ENCODE results near the gene SCYGR6.

SCYGR6 gene

DNA sequence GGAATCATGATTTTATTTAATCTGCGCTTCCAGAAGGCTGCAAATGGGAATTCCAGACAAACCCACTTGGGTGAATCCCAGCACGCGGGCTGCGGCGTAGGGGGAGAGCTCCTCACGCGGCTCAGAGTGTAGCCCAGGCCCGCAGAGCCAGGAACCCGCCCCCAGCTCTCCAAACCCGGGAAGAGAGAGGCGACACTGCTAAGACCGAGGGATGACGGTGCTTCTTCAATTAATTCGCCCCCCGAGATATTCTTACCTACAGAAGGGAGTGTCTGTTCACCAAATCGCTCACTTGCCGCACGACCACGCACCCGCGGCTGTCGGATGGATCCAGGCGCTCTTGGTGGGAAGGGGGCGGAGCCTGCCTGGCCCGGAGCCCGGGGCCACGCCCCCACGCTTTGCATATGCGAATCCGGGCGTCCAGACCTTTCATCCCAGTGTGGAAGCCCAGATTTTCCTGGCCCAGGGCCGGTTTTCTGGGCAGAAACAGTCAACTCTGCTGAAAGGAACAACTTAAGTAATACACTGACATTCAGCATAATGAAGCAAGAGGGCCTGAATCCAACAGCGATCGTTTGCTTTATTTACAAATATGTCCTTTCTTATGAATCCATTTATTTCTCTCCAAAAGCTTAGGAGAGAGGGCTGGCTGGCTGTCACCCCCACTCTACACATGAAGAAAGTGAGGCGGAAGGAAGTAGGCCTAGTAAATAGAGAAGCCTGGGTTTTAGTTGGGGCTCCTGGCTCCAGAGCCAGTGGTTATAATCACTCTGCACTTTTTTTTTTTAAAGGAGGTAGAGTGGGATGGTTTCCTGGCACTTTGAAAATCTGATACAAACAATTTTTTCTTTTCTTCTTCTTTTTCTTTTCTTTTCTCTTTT is 6.6 kb downstream of the SCYGR6 start, which contains the start of gene SLC19A3:
TSS of gene SLC19A3 (minus strand) at position 342 of the 881 bp plus-strand sequence. CDS start 15,710 bp downstream, outside the sequence.
- TF ChIP-seq POU2F2 (IDR thresholded peaks at IDR 0.05; ENCODE audit: low read depth, low read length) (no peak), POLR2A (IDR thresholded peaks at IDR 0.05; ENCODE audit: low read depth, low read length) (no peak), POLR2AphosphoS5 (IDR thresholded peaks at IDR 0.05; ENCODE audit: low read depth, low read length) (no peak), PAX5 (IDR thresholded peaks at IDR 0.05; ENCODE audit: insufficient read depth, low read length, severe bottlenecking) (no peak), SPI1 (IDR thresholded peaks at IDR 0.05; ENCODE audit: low read depth, low read length) (no peak), TAF1 (IDR thresholded peaks at IDR 0.05; ENCODE audit: low read depth, low read length) (no peak)
- no peak for DNase-seq (ENCODE audit: insufficient read length, low spot score)
- FAIRE-seq = no peak

DNA sequence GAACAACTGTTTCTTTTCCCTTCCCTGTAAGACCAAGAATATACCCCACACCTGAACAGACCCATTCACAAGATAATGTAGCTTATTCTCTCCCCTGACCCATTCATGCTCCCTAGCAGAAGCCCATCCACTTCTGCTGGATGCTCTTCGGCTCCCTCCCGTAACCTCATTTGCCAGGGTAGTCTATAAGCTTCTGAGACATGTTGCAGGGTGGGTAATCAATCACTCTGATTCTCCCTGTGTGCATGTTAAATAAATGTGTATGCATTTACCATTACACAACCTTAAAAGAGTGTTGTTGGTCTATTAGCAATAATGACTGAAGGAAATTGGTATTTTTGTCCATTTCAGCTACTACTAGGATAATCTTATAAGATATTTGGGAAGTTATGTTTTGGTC is 8.1 kb downstream of the SCYGR6 start:
- TF ChIP-seq PAX5 (IDR thresholded peaks at IDR 0.05; ENCODE audit: insufficient read depth, low read length, severe bottlenecking) = no peak
- no peak for TF ChIP-seq POLR2AphosphoS5 (IDR thresholded peaks at IDR 0.05; ENCODE audit: low read depth, low read length)
- no peak for TF ChIP-seq SPI1 (IDR thresholded peaks at IDR 0.05; ENCODE audit: low read depth, low read length)
- TF ChIP-seq POLR2A (IDR thresholded peaks at IDR 0.05; ENCODE audit: low read depth, low read length) = no peak
- TF ChIP-seq TAF1 (IDR thresholded peaks at IDR 0.05; ENCODE audit: low read depth, low read length) = no peak
- no peak for TF ChIP-seq POU2F2 (IDR thresholded peaks at IDR 0.05; ENCODE audit: low read depth, low read length)
- FAIRE-seq (no peak), DNase-seq (ENCODE audit: insufficient read length, low spot score) (no peak)

DNA sequence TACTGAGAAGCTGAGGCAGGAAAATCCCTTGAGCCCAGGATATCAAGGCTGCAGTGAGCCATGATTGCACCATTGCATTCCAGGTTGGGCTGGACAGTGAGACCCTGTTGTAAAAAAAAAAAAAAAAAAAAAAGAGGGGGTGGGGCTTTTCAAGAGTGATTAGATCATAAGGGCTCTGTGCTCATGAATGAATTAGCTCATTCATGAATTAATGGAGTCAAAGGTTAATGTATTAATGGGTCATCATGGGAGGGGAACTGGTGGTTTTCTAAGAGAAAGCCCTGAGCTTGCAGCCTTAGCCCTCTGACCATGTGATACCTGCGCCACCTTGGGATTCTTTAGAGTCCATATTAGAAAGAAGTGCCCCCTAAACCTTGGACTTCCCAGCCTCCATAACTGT is 11.3 kb downstream of the SCYGR6 start:
- DNase-seq (ENCODE audit: insufficient read length, low spot score) (no peak), FAIRE-seq (no peak)
- no peak for TF ChIP-seq POLR2A (IDR thresholded peaks at IDR 0.05; ENCODE audit: low read depth, low read length)
- no peak for TF ChIP-seq SPI1 (IDR thresholded peaks at IDR 0.05; ENCODE audit: low read depth, low read length)
- no peak for TF ChIP-seq TAF1 (IDR thresholded peaks at IDR 0.05; ENCODE audit: low read depth, low read length)
- TF ChIP-seq PAX5 (IDR thresholded peaks at IDR 0.05; ENCODE audit: insufficient read depth, low read length, severe bottlenecking) = no peak
- TF ChIP-seq POU2F2 (IDR thresholded peaks at IDR 0.05; ENCODE audit: low read depth, low read length) = no peak
- TF ChIP-seq POLR2AphosphoS5 (IDR thresholded peaks at IDR 0.05; ENCODE audit: low read depth, low read length) = no peak

DNA sequence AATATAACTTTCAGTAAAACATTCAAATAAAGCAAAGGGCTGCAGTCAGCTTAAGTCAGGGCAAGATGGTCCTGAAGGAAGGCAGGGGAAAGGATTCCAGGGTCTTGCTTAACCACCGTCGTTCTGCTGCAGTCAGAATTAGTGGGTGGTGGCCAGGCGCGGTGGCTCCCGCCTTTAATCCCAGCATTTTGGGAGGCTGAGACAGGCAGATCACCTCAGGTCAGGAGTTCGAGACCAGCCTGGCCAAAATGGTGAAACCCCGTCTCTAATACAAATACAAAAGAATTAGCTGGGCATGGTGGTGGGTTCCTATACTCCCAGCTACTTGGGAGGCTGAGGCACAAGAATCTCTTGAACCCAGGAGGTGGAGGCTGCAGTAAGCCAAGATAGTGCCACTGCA is 13.6 kb downstream of the SCYGR6 start:
- TF ChIP-seq POLR2AphosphoS5 (IDR thresholded peaks at IDR 0.05; ENCODE audit: low read depth, low read length) (no peak), POLR2A (IDR thresholded peaks at IDR 0.05; ENCODE audit: low read depth, low read length) (no peak), TAF1 (IDR thresholded peaks at IDR 0.05; ENCODE audit: low read depth, low read length) (no peak), SPI1 (IDR thresholded peaks at IDR 0.05; ENCODE audit: low read depth, low read length) (no peak), POU2F2 (IDR thresholded peaks at IDR 0.05; ENCODE audit: low read depth, low read length) (no peak), PAX5 (IDR thresholded peaks at IDR 0.05; ENCODE audit: insufficient read depth, low read length, severe bottlenecking) (no peak)
- FAIRE-seq = no peak
- no peak for DNase-seq (ENCODE audit: insufficient read length, low spot score)

DNA sequence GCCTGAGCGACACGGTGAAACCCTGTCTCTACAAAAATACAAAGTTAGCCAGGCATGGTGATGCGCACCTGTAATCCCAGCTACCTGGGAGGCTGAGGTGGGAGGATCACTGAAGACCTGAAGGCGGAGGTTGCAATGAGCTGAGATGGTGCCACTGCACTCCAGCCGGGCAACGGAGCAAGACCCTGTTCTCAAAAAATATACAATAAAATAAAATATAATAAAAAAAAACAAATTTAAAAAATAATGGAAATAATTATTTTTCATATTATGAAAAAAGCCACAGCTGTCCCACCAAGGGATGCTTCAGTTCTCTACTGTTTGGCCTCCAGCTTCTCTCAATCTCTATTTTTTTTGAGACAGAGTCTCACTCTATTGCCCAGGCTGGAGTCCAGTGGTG is 17.2 kb downstream of the SCYGR6 start:
- DNase-seq (ENCODE audit: insufficient read length, low spot score) (no peak), FAIRE-seq (no peak)
- TF ChIP-seq SPI1 (IDR thresholded peaks at IDR 0.05; ENCODE audit: low read depth, low read length) (no peak), POU2F2 (IDR thresholded peaks at IDR 0.05; ENCODE audit: low read depth, low read length) (no peak), TAF1 (IDR thresholded peaks at IDR 0.05; ENCODE audit: low read depth, low read length) (no peak), PAX5 (IDR thresholded peaks at IDR 0.05; ENCODE audit: insufficient read depth, low read length, severe bottlenecking) (no peak), POLR2AphosphoS5 (IDR thresholded peaks at IDR 0.05; ENCODE audit: low read depth, low read length) (no peak), POLR2A (IDR thresholded peaks at IDR 0.05; ENCODE audit: low read depth, low read length) (no peak)

DNA sequence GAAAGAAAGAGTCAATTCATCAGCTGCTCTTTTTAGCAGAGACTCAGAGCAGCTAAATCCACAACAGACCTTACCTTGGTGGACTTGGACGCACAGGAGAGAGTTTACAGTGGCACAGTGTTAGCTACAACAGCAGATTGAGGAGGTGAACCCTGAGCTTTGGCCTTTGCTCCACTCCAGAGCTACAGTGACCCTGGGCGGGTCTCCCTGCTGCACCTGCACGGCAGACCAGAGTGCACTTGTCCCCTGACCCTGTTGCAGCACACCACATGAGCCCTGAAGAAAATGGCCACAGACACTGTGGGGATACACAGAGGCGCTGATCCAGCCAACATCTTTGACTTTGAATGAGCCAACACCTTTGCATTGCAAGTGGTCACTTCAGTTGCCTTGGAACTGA is 17.7 kb downstream of the SCYGR6 start:
- no peak for TF ChIP-seq POU2F2 (IDR thresholded peaks at IDR 0.05; ENCODE audit: low read depth, low read length)
- no peak for TF ChIP-seq POLR2AphosphoS5 (IDR thresholded peaks at IDR 0.05; ENCODE audit: low read depth, low read length)
- no peak for TF ChIP-seq POLR2A (IDR thresholded peaks at IDR 0.05; ENCODE audit: low read depth, low read length)
- TF ChIP-seq TAF1 (IDR thresholded peaks at IDR 0.05; ENCODE audit: low read depth, low read length) = no peak
- no peak for TF ChIP-seq PAX5 (IDR thresholded peaks at IDR 0.05; ENCODE audit: insufficient read depth, low read length, severe bottlenecking)
- TF ChIP-seq SPI1 (IDR thresholded peaks at IDR 0.05; ENCODE audit: low read depth, low read length) = no peak
- FAIRE-seq (no peak), DNase-seq (ENCODE audit: insufficient read length, low spot score) (no peak)

DNA sequence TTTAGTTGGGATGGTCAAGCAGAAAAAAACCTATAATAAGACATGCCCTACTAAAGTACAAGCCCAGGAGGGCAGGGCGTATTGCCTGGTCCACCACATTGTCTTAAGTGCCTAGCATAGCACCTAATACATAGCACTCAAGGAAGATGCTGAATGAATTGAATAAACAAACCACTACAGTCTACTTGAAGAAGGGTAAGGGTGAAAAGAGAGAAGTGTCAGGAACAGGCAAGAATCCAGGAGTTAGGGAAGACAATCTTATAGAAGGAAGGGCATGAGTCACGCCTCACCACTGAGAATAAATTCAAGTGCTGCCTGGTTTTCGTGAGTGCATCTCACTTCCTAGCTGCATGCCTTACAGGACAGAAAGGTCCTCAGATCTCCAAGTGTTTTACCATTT is 20.6 kb downstream of the SCYGR6 start:
- FAIRE-seq (no peak), DNase-seq (ENCODE audit: insufficient read length, low spot score) (no peak)
- TF ChIP-seq POLR2A (IDR thresholded peaks at IDR 0.05; ENCODE audit: low read depth, low read length) = no peak
- no peak for TF ChIP-seq POU2F2 (IDR thresholded peaks at IDR 0.05; ENCODE audit: low read depth, low read length)
- no peak for TF ChIP-seq SPI1 (IDR thresholded peaks at IDR 0.05; ENCODE audit: low read depth, low read length)
- no peak for TF ChIP-seq PAX5 (IDR thresholded peaks at IDR 0.05; ENCODE audit: insufficient read depth, low read length, severe bottlenecking)
- TF ChIP-seq TAF1 (IDR thresholded peaks at IDR 0.05; ENCODE audit: low read depth, low read length) = no peak
- no peak for TF ChIP-seq POLR2AphosphoS5 (IDR thresholded peaks at IDR 0.05; ENCODE audit: low read depth, low read length)

DNA sequence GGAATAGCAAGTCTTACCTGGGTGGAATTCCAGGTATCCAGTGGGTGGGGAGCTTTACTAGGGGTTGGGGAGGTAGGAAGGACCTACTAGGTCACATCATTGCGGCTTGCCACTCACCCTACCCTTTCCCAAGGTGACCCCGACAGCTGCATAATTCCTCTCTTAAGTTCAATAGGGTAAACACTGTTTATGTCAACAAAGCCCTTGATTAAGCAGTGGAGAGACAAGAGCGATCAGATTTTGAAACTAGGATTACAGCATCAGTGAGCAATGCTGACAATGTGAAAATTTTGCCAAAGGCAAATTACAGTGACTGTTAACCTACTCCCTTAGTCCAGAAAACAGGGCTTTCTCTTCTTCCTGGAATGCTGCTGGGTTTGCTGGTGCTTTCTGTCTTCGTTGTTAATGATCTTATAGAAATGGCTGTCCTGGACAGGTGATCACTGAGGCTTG is 21.3 kb downstream of the SCYGR6 start:
- no peak for FAIRE-seq
- no peak for DNase-seq (ENCODE audit: insufficient read length, low spot score)
- TF ChIP-seq SPI1 (IDR thresholded peaks at IDR 0.05; ENCODE audit: low read depth, low read length) = no peak
- TF ChIP-seq POU2F2 (IDR thresholded peaks at IDR 0.05; ENCODE audit: low read depth, low read length) = no peak
- TF ChIP-seq POLR2A (IDR thresholded peaks at IDR 0.05; ENCODE audit: low read depth, low read length) = no peak
- no peak for TF ChIP-seq TAF1 (IDR thresholded peaks at IDR 0.05; ENCODE audit: low read depth, low read length)
- TF ChIP-seq PAX5 (IDR thresholded peaks at IDR 0.05; ENCODE audit: insufficient read depth, low read length, severe bottlenecking) = no peak
- no peak for TF ChIP-seq POLR2AphosphoS5 (IDR thresholded peaks at IDR 0.05; ENCODE audit: low read depth, low read length)

DNA sequence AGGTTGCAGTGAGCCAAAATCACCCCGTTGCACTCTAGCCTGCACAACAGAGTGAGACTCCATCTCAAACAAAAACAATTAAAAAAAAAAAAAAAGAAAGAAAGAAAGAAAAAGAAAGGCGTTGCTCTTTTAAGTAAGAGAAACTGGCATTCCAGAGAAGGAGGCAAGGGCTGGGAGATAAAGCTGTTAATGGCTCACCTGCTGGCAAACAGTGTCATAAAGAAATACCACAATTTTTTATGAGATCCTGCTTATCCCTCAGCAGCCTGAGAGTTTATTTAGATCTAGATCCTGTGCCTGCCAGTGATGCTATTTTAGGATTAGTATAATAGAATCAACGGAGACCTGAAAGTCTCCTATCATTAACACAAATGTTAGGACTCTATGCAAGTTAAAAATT is 23.0 kb downstream of the SCYGR6 start:
- TF ChIP-seq POLR2A (IDR thresholded peaks at IDR 0.05; ENCODE audit: low read depth, low read length) (no peak), POU2F2 (IDR thresholded peaks at IDR 0.05; ENCODE audit: low read depth, low read length) (no peak), TAF1 (IDR thresholded peaks at IDR 0.05; ENCODE audit: low read depth, low read length) (no peak)
- no peak for DNase-seq (ENCODE audit: insufficient read length, low spot score)
- FAIRE-seq = no peak
